HepG2 (cell line): ENCODE results near the gene RAD54L. TPM values are rescaled to one million over a fixed set of nuclear protein-coding genes. Genes with fewer than 3 reads are reported as not detected.

Source experiments
- GATAD1 ChIP-seq: IDR thresholded peaks from 2 replicates; pipeline ENCODE4 v1.6.1; 2016; ENCODE audit warnings: missing genetic modification reagents, missing compliant biosample characterization
- PHF20 ChIP-seq: sonication (generic); formaldehyde crosslinking; IDR thresholded peaks from 2 replicates; pipeline ENCODE4 v1.5.0; 2020; ENCODE audit warnings: mild to moderate bottlenecking, missing genetic modification reagents
- polyA plus RNA-seq, 8 experiments: library from polyadenylated mRNA; depleted of rRNA in 3 of 8; stranded (reverse) in 7 of 8; unstranded in 1 of 8; fragments of >200 nt; fragmentation: Illumina TruSeq in 4 of 8; extraction: Trizol in 4 of 8; gene quantifications; 2 replicates each; pipeline versions ENCODE4 v1.2.1 to v1.2.3, GENCODE V29; 2011 to 2016; ENCODE audit warnings: low read depth in 4 of 8, missing spikeins in 1 of 8, mixed read lengths in 1 of 8; ENCODE audit not compliant: insufficient read depth in 1 of 8
- total RNA-seq, 5 experiments: library from RNA; depleted of rRNA; stranded (reverse); fragments of >200 nt; fragmentation: Illumina TruSeq; extraction: Trizol; gene quantifications; 2 replicates each; pipeline ENCODE4 v1.2.3, GENCODE V29; 2016; ENCODE audit warnings: low read depth in 1 of 5
- TF ChIP-seq, protein P1 (sequence below): sonication (generic); formaldehyde crosslinking; IDR thresholded peaks from 2 replicates; pipeline ENCODE4 v1.5.1; 2020; ENCODE audit warnings: mild to moderate bottlenecking, missing genetic modification reagents, borderline replicate concordance
- TF ChIP-seq, protein P2 (sequence below): sonication (generic); formaldehyde crosslinking; conservative IDR thresholded peaks from 2 replicates; pipeline ENCODE4 v1.8.0; 2022; ENCODE audit warnings: missing genetic modification reagents

RAD54L gene
- total and polyA plus RNA-seq, 2 of the 13 experiments (the other 11 are each of a cell fraction or from before 2014, with no cell fraction given): 10.2 to 30.0 TPM

DNA sequence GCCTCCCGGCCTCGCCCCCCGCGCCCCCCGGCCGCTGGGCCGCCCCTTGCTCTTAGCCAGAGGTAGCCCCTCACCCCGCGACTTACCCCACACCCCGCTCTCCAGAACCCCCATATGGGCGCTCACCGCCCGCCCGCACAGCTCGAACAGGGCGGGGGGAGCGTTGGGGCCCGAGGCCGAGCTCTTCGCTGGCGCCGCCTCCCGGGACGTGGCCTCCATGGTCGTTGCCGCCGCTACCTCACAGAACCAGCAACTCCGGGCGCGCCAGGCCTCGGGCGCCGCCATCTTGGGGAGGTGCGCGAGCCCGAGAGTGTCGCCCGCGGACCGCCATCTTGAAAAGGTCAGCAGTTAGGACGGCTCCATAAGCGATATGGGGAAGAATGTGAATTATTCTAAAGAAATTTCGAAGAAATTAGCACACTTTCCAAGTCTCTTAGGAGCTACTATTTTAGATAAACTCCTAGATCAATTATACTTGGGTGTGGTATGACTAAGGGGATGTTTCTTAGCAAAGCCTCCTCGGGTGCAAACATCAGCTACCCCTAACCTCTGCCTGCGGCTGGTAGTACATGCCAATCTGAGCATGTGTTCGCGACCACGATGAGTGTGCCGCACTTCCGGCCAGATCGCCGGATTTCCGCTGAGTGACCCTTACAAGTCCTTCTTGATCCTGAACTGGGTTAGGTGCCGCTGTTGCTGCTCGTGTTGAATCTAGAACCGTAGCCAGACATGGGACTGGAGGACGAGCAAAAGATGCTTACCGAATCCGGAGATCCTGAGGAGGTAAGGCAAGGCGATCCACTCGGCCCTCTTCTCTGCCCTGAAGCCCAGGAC is 55.7 kb downstream of the RAD54L start, which contains the start of the genes LRRC41 and UQCRH (continued):
- TF ChIP-seq, protein P1, sequence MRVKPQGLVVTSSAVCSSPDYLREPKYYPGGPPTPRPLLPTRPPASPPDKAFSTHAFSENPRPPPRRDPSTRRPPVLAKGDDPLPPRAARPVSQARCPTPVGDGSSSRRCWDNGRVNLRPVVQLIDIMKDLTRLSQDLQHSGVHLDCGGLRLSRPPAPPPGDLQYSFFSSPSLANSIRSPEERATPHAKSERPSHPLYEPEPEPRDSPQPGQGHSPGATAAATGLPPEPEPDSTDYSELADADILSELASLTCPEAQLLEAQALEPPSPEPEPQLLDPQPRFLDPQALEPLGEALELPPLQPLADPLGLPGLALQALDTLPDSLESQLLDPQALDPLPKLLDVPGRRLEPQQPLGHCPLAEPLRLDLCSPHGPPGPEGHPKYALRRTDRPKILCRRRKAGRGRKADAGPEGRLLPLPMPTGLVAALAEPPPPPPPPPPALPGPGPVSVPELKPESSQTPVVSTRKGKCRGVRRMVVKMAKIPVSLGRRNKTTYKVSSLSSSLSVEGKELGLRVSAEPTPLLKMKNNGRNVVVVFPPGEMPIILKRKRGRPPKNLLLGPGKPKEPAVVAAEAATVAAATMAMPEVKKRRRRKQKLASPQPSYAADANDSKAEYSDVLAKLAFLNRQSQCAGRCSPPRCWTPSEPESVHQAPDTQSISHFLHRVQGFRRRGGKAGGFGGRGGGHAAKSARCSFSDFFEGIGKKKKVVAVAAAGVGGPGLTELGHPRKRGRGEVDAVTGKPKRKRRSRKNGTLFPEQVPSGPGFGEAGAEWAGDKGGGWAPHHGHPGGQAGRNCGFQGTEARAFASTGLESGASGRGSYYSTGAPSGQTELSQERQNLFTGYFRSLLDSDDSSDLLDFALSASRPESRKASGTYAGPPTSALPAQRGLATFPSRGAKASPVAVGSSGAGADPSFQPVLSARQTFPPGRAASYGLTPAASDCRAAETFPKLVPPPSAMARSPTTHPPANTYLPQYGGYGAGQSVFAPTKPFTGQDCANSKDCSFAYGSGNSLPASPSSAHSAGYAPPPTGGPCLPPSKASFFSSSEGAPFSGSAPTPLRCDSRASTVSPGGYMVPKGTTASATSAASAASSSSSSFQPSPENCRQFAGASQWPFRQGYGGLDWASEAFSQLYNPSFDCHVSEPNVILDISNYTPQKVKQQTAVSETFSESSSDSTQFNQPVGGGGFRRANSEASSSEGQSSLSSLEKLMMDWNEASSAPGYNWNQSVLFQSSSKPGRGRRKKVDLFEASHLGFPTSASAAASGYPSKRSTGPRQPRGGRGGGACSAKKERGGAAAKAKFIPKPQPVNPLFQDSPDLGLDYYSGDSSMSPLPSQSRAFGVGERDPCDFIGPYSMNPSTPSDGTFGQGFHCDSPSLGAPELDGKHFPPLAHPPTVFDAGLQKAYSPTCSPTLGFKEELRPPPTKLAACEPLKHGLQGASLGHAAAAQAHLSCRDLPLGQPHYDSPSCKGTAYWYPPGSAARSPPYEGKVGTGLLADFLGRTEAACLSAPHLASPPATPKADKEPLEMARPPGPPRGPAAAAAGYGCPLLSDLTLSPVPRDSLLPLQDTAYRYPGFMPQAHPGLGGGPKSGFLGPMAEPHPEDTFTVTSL: 0 out of 2 replicates have a peak, but pooled peaks have one; percentile 26
- no peak; the same call in 1 of the 2 replicates for TF ChIP-seq PHF20 (CRISPR knock-in tag)
- TF ChIP-seq, protein P2, sequence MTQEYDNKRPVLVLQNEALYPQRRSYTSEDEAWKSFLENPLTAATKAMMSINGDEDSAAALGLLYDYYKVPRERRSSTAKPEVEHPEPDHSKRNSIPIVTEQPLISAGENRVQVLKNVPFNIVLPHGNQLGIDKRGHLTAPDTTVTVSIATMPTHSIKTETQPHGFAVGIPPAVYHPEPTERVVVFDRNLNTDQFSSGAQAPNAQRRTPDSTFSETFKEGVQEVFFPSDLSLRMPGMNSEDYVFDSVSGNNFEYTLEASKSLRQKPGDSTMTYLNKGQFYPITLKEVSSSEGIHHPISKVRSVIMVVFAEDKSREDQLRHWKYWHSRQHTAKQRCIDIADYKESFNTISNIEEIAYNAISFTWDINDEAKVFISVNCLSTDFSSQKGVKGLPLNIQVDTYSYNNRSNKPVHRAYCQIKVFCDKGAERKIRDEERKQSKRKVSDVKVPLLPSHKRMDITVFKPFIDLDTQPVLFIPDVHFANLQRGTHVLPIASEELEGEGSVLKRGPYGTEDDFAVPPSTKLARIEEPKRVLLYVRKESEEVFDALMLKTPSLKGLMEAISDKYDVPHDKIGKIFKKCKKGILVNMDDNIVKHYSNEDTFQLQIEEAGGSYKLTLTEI (CRISPR knock-in tag): no peak
- TF ChIP-seq GATAD1: peak; percentile 80
